HCT116 (cell line): ENCODE results near the gene HSPA12B.

Source experiments
- CTCF ChIP-seq, 3 experiments: fragments of 200-600 bp in 1 of 3; sonication (generic) in 1 of 3; IDR thresholded peaks in 2 of 3; conservative IDR thresholded peaks in 1 of 3; 2 replicates each; pipeline ENCODE4 v1.5.1; 2012 to 2017; ENCODE audit warnings: low read depth in 2 of 3, low read length in 2 of 3, antibody characterized with exemption in 1 of 3, borderline replicate concordance in 1 of 3, control low read depth in 1 of 3, mild to moderate bottlenecking in 1 of 3, mixed read lengths in 1 of 3, mixed run types in 1 of 3, moderate library complexity in 1 of 3; ENCODE audit not compliant: insufficient read depth in 1 of 3
- EZH2phosphoT487 ChIP-seq: fragments of 200-600 bp; IDR thresholded peaks from 2 replicates; pipeline ENCODE4 v1.6.1; 2018; ENCODE audit warnings: antibody characterized with exemption, borderline replicate concordance
- JUND ChIP-seq: IDR thresholded peaks from 2 replicates; pipeline ENCODE4 v1.6.1; 2012
- POLR2A ChIP-seq: IDR thresholded peaks from 2 replicates; pipeline ENCODE4 v1.7.0; 2011; ENCODE audit warnings: borderline replicate concordance; ENCODE audit not compliant: insufficient read depth, insufficient read length; ENCODE audit errors: extremely low read depth
- SIN3A ChIP-seq: IDR thresholded peaks from 2 replicates; pipeline ENCODE4 v1.6.1; 2012; ENCODE audit warnings: low read depth
- ZBTB33 ChIP-seq: IDR thresholded peaks from 2 replicates; pipeline ENCODE4 v1.6.1; 2011; ENCODE audit warnings: mild to moderate bottlenecking, low read length, moderate library complexity; ENCODE audit not compliant: insufficient replicate concordance; ENCODE audit errors: extremely low read depth
- TF ChIP-seq, protein P1 (sequence below): IDR thresholded peaks from 2 replicates; pipeline ENCODE4 v1.6.1; 2012; ENCODE audit warnings: low read depth

GRCh38 chr20:3784863-3785239 lies 52.4 kb downstream of the HSPA12B start:
- TF ChIP-seq EZH2phosphoT487 (no peak), ZBTB33 (no peak), SIN3A (no peak), CTCF (IDR thresholded peaks at IDR 0.05 in 2 of 3, conservative IDR thresholded peaks at IDR 0.05 in 1 of 3; ENCODE audit: borderline replicate concordance in 1 of 3, insufficient read depth in 1 of 3, low read depth in 2 of 3, low read length in 2 of 3) (no peak), JUND (no peak), POLR2A (no peak)
- TF ChIP-seq, protein P1, sequence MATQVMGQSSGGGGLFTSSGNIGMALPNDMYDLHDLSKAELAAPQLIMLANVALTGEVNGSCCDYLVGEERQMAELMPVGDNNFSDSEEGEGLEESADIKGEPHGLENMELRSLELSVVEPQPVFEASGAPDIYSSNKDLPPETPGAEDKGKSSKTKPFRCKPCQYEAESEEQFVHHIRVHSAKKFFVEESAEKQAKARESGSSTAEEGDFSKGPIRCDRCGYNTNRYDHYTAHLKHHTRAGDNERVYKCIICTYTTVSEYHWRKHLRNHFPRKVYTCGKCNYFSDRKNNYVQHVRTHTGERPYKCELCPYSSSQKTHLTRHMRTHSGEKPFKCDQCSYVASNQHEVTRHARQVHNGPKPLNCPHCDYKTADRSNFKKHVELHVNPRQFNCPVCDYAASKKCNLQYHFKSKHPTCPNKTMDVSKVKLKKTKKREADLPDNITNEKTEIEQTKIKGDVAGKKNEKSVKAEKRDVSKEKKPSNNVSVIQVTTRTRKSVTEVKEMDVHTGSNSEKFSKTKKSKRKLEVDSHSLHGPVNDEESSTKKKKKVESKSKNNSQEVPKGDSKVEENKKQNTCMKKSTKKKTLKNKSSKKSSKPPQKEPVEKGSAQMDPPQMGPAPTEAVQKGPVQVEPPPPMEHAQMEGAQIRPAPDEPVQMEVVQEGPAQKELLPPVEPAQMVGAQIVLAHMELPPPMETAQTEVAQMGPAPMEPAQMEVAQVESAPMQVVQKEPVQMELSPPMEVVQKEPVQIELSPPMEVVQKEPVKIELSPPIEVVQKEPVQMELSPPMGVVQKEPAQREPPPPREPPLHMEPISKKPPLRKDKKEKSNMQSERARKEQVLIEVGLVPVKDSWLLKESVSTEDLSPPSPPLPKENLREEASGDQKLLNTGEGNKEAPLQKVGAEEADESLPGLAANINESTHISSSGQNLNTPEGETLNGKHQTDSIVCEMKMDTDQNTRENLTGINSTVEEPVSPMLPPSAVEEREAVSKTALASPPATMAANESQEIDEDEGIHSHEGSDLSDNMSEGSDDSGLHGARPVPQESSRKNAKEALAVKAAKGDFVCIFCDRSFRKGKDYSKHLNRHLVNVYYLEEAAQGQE = no peak
